ENCODE data around the gene TUT4.
A peak's percentile ranks its signal among the peaks of the same experiment; 100 is the strongest.

Gene TUT4

DNA sequence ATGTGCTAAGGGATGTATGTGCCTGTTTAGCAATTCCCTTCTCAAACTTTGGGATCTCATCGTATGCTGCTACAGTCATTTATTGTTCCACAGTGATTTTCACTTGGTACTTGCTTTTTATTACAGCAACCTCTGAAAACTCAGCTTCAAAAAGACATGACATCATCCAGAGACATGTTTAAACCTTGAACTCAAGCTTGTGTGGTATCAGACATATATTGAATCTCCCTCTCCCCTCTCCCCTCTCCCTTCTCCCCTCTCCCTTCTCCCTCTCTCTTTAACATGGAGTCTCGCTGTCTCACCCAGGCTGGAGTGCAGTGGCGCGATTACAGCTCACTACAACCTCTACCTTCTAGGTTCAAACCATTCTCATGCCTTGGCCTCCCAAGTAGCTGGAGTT, 19.5 kb upstream of the TUT4 start:
- Histone ChIP-seq H3K4me1 (ENCODE audit: control insufficient read depth, insufficient read depth, low read length) (no peaks in the 10 kb centered on the region), H3K9me3 (ENCODE audit: control insufficient read depth, insufficient read depth, low read length) (no peaks in the 10 kb centered on the region), H3K4me3 (ENCODE audit: low read length) (no peak overlapping the region), H3K27ac (ENCODE audit: low read length) (no peak overlapping the region), H3K27me3 (ENCODE audit: control insufficient read depth, insufficient read depth, low read length) (no peaks in the 10 kb centered on the region), H3K36me3 (ENCODE audit: control insufficient read depth, insufficient read depth, low read length) (no peaks in the 10 kb centered on the region)
- WGBS (ENCODE audit: insufficient coverage, insufficient read length) = no CpG with 5 or more reads among the region's 4 CpGs
- DNase-seq (ENCODE audit: low read depth, low spot score) = no peak

DNA sequence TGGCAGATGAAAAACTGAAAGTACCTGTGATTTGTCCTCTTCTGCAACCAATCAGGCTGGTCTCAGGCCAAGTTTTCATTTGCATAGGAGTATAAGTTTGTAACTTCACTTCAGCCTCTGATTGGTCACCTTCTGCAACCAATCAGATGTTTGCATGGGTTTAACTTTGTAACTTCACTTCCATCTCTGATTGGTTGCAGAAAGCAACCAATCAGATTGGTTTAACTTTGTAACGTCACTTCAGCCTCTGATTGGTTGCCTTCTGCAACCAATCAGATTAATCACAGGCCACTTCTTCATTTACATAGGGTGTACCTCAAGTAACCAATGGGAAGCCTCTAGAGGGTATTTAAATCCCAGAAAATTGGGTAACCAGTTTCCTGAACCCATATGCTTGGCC, 18.9 kb upstream of the TUT4 start:
- no peaks in the 10 kb centered on the region for H3K36me3 ChIP-seq (ENCODE audit: control insufficient read depth, insufficient read depth, low read length)
- no peak overlapping the region for H3K4me3 ChIP-seq (ENCODE audit: low read length)
- WGBS (ENCODE audit: insufficient coverage, insufficient read length) = no CpG with 5 or more reads among the region's 1 CpG
- no peaks in the 10 kb centered on the region for H3K9me3 ChIP-seq (ENCODE audit: control insufficient read depth, insufficient read depth, low read length)
- no peak for DNase-seq (ENCODE audit: low read depth, low spot score)
- no peak overlapping the region for H3K27ac ChIP-seq (ENCODE audit: low read length)
- H3K27me3 ChIP-seq (ENCODE audit: control insufficient read depth, insufficient read depth, low read length) = no peaks in the 10 kb centered on the region
- no peaks in the 10 kb centered on the region for H3K4me1 ChIP-seq (ENCODE audit: control insufficient read depth, insufficient read depth, low read length)

DNA sequence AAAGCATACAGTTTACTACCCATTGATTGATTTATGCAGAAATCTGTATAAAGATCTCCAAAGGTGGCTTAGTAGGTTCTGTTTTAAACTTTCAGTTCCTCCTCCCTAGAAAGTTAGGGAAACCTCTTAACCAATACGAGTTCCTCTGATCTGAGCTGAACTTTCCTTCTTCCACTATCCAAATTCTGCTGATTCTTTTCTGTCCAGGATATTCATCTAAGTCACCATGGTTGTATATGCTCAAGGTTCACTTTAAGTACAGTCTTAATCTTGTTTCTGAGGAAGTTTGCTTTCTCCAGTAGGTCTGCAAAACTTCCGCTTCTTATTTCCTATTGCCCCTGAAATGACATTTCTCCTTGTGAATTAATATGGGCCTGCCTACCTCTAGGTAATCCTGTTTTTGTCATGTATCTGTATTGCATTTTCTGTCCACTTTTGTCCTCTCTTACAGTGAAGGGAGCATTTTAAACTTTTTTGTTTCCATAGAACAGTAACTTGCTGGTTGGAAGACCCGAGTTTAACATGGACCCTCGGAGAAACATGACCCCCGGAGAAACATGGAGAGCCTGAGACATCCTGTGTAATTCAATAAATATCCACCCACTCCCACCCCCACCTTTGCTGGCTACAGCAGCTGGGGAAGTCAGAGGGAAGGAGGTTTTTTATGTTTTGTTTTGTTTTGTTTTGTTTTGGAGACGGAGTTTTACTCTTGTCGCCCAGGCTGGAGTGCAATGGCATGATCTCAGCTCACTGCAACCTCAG, 16.7 kb upstream of the TUT4 start:
- H3K36me3 ChIP-seq (ENCODE audit: control insufficient read depth, insufficient read depth, low read length) = no peaks in the 10 kb centered on the region
- no peak overlapping the region for H3K4me3 ChIP-seq (ENCODE audit: low read length)
- H3K27ac ChIP-seq (ENCODE audit: low read length) = no peak overlapping the region
- DNase-seq (ENCODE audit: low read depth, low spot score) = no peak
- no CpG with 5 or more reads among the region's 7 CpGs for WGBS (ENCODE audit: insufficient coverage, insufficient read length)
- H3K27me3 ChIP-seq (ENCODE audit: control insufficient read depth, insufficient read depth, low read length) = no peaks in the 10 kb centered on the region
- no peaks in the 10 kb centered on the region for H3K9me3 ChIP-seq (ENCODE audit: control insufficient read depth, insufficient read depth, low read length)
- H3K4me1 ChIP-seq (ENCODE audit: control insufficient read depth, insufficient read depth, low read length) = no peaks in the 10 kb centered on the region

DNA sequence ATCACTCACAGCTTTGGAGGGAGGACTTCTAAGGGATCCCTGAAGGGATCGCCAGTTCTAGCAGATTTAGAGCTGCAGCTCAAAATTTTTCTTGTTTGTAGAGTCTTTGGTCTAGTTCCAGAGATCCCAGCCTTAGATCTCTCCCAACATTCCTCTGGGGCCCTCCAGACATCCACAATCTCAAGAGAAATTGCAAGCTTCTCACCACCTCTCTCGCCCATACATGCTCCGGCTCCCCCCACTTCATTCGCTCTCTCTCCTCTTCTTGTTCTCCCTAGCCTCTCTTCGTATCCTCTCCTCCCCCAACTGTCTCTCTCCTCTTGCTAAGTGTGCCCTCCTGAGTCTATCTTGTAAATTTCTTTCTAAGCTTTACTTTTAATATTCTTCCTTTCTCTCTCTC, 15.1 kb upstream of the TUT4 start:
- no peak overlapping the region for H3K27ac ChIP-seq (ENCODE audit: low read length)
- H3K36me3 ChIP-seq (ENCODE audit: control insufficient read depth, insufficient read depth, low read length) = no peaks in the 10 kb centered on the region
- no peak for DNase-seq (ENCODE audit: low read depth, low spot score)
- H3K27me3 ChIP-seq (ENCODE audit: control insufficient read depth, insufficient read depth, low read length) = no peaks in the 10 kb centered on the region
- no peaks in the 10 kb centered on the region for H3K4me1 ChIP-seq (ENCODE audit: control insufficient read depth, insufficient read depth, low read length)
- H3K9me3 ChIP-seq (ENCODE audit: control insufficient read depth, insufficient read depth, low read length) = no peaks in the 10 kb centered on the region
- no peak overlapping the region for H3K4me3 ChIP-seq (ENCODE audit: low read length)
- no CpG with 5 or more reads among the region's 5 CpGs for WGBS (ENCODE audit: insufficient coverage, insufficient read length)

DNA sequence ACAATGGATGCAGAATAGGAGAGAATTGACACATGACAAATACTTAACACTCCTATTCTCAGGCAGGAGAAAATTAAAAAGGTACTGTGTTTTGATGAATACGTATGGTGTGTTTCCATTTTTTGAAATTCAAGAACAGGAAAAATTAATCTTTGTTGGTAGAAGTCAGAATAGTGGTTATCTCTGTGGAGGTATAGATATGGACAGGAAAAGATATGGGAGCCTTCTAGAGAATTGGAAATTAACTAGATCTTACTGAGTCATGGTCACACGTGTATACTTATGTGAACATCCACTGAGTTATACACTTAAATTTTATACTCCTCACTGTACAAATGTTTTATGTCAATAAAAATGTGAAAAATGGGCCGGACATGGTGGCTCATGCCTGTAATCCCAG, 9.9 kb upstream of the TUT4 start:
- Histone ChIP-seq H3K9me3 (ENCODE audit: control insufficient read depth, insufficient read depth, low read length) (no peaks in the 10 kb centered on the region), H3K4me1 (ENCODE audit: control insufficient read depth, insufficient read depth, low read length) (no peaks in the 10 kb centered on the region), H3K27ac (ENCODE audit: low read length) (no peak overlapping the region), H3K36me3 (ENCODE audit: control insufficient read depth, insufficient read depth, low read length) (no peaks in the 10 kb centered on the region), H3K27me3 (ENCODE audit: control insufficient read depth, insufficient read depth, low read length) (no peaks in the 10 kb centered on the region), H3K4me3 (ENCODE audit: low read length) (no peak overlapping the region)
- DNase-seq (ENCODE audit: low read depth, low spot score) = no peak
- 100% methylated on average over 1 of the region's 3 CpGs for WGBS (ENCODE audit: insufficient coverage, insufficient read length)

DNA sequence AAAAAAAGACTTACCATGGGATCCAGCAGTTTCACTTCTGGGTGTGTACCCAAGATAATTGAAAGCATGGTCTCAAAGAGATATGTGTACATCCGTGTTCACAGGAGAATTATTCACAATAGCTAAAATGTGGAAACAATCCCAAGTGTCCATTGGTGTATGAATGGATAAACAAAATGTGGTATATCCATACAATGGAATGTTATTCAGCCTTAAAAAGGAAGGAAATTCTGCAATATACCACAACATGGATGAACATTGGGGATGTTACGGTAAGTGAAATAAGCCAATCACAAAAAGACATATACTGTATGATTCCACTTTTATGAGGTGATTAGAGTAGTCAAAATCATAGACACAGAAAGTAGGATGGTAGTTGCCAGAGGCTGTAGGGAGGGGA, 7.0 kb upstream of the TUT4 start:
- WGBS (ENCODE audit: insufficient coverage, insufficient read length) = no CpG with 5 or more reads among the region's 2 CpGs

DNA sequence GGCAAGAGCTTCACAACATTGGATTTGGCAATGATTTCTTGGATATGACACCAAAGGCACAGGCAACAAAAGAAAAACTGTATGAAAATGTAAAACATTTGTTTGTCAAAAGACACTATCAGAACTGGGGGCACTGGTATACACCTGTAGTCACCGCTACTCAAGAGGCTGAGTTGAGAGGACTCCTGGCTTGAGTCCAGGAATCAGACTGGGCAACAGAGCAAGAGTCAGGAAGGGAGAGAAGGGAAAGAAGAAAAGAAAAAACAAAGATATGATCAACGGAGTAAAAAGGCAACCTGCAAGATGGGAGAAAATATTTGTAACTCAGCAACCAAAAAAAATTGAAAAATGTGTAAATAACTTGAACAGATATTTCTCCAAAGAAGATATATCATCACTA, 6.0 kb upstream of the TUT4 start:
- Histone ChIP-seq H3K4me3 (ENCODE audit: low read length) (no peak overlapping the region), H3K27me3 (ENCODE audit: control insufficient read depth, insufficient read depth, low read length) (no peaks in the 10 kb centered on the region), H3K27ac (ENCODE audit: low read length) (no peak overlapping the region), H3K36me3 (ENCODE audit: control insufficient read depth, insufficient read depth, low read length) (no peaks in the 10 kb centered on the region), H3K9me3 (ENCODE audit: control insufficient read depth, insufficient read depth, low read length) (no peaks in the 10 kb centered on the region), H3K4me1 (ENCODE audit: control insufficient read depth, insufficient read depth, low read length) (no peaks in the 10 kb centered on the region)
- no CpG with 5 or more reads among the region's 2 CpGs for WGBS (ENCODE audit: insufficient coverage, insufficient read length)
- no peak for DNase-seq (ENCODE audit: low read depth, low spot score)

More for the DNA sequence above, 7.0 kb upstream of the TUT4 start:
- no peak overlapping the region for H3K27ac ChIP-seq (ENCODE audit: low read length)
- DNase-seq (ENCODE audit: low read depth, low spot score) = no peak
- H3K36me3 ChIP-seq (ENCODE audit: control insufficient read depth, insufficient read depth, low read length) = no peaks in the 10 kb centered on the region
- no peaks in the 10 kb centered on the region for H3K9me3 ChIP-seq (ENCODE audit: control insufficient read depth, insufficient read depth, low read length)
- no peak overlapping the region for H3K4me3 ChIP-seq (ENCODE audit: low read length)
- no peaks in the 10 kb centered on the region for H3K27me3 ChIP-seq (ENCODE audit: control insufficient read depth, insufficient read depth, low read length)
- no peaks in the 10 kb centered on the region for H3K4me1 ChIP-seq (ENCODE audit: control insufficient read depth, insufficient read depth, low read length)

DNA sequence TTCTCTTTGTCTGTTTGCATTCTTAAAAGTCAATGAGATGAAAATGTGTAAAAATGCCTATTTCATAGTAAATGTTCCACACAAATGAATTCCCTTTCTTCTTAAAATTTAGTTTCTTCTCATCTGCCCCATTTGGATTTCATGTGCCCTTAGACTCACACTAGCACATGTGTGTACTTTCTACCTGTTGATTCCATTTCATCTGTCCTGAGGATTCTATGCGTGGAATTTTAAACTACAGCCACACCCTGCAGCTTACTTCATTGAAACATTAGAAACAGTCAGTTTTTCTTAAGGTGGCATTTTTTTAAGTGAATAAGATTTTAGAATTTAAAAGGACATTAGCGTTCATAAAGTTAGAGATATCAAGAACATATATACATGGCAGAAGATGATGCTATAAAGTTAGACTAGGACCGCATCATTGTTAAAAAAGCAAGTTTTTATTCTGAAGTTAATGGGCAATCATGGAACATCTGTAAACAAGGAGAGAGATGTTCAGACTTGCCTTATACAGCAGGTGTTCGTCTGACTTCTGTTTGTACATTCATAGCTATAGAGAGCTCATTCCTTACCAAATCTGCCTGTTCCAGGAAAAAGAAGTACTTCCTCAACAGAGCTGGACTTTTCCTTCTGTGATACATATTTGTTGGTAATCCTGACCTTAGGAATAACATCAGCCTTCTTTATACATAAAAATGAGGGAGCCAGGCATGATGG, 3.9 kb upstream of the TUT4 start:
- DNase-seq (ENCODE audit: low read depth, low spot score) = no peak
- H3K36me3 ChIP-seq (ENCODE audit: control insufficient read depth, insufficient read depth, low read length) = no peaks in the 10 kb centered on the region
- no peaks in the 10 kb centered on the region for H3K27me3 ChIP-seq (ENCODE audit: control insufficient read depth, insufficient read depth, low read length)
- no peaks in the 10 kb centered on the region for H3K9me3 ChIP-seq (ENCODE audit: control insufficient read depth, insufficient read depth, low read length)
- H3K27ac ChIP-seq (ENCODE audit: low read length) = no peak overlapping the region
- no CpG with 5 or more reads among the region's 4 CpGs for WGBS (ENCODE audit: insufficient coverage, insufficient read length)
- H3K4me3 ChIP-seq (ENCODE audit: low read length) = no peak overlapping the region
- H3K4me1 ChIP-seq (ENCODE audit: control insufficient read depth, insufficient read depth, low read length) = no peaks in the 10 kb centered on the region

DNA sequence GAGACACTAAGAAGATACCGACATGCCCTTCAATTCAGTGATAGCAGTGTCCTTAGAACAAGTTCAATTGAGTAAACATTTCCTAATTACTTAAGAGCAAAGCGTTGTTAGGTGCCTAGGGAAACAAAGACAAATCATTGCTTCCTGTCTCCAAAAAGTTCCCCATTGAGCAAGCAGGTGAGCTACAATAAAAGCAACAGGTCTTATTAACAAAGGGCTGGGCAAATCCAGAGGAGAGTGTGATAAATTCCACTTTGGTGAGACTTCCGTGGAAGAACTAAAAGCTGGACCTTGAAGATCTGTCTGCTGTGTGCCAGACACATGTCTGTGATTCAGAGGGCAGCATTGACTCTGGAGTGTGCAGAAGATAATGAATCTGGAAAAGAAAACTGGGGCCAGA, 1.9 kb upstream of the TUT4 start:
- no CpG with 5 or more reads among the region's 3 CpGs for WGBS (ENCODE audit: insufficient coverage, insufficient read length)
- Histone ChIP-seq H3K9me3 (ENCODE audit: control insufficient read depth, insufficient read depth, low read length) (no peaks in the 10 kb centered on the region), H3K27ac (ENCODE audit: low read length) (no peak overlapping the region), H3K27me3 (ENCODE audit: control insufficient read depth, insufficient read depth, low read length) (no peaks in the 10 kb centered on the region), H3K4me3 (ENCODE audit: low read length) (no peak overlapping the region), H3K36me3 (ENCODE audit: control insufficient read depth, insufficient read depth, low read length) (no peaks in the 10 kb centered on the region), H3K4me1 (ENCODE audit: control insufficient read depth, insufficient read depth, low read length) (peaks cover 2% of the 10 kb centered on the region; the same call in 1 of the 2 replicates)
- no peak for DNase-seq (ENCODE audit: low read depth, low spot score)

DNA sequence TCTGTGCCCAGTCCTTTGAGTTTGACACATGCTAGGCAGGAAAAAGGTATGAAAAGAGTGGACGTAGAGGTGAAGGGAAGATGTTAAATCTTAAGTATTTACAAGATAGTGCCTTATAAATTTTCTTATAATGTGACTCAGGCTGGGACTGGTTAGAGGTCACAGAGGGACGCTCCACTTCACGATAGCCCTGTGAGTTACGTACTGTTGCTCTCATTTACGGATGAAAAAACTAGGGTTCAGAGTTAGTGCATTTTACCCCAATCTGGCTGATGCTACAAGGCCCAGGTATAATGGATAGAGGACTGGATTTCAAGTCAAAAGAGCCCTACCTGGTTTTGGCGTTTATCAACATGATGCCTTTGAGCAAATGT, 1.4 kb upstream of the TUT4 start:
- Histone ChIP-seq H3K4me1 (ENCODE audit: control insufficient read depth, insufficient read depth, low read length) (peaks cover 2% of the 10 kb centered on the region; the same call in 1 of the 2 replicates), H3K27ac (ENCODE audit: low read length) (no peak overlapping the region), H3K27me3 (ENCODE audit: control insufficient read depth, insufficient read depth, low read length) (no peaks in the 10 kb centered on the region), H3K9me3 (ENCODE audit: control insufficient read depth, insufficient read depth, low read length) (no peaks in the 10 kb centered on the region), H3K36me3 (ENCODE audit: control insufficient read depth, insufficient read depth, low read length) (no peaks in the 10 kb centered on the region), H3K4me3 (ENCODE audit: low read length) (peak overlapping the region; percentile 99; the same call in 1 of the 2 replicates)
- WGBS (ENCODE audit: insufficient coverage, insufficient read length) = no CpG with 5 or more reads among the region's 6 CpGs
- DNase-seq (ENCODE audit: low read depth, low spot score) = no peak

Data from iPS DF 6.9 (cell line).